H1 (cell line): ENCODE data around the gene PCDHA5. TPM values are rescaled to one million over a fixed set of nuclear protein-coding genes. Genes with fewer than 3 reads are reported as not detected.

Experiments used
- CTCF ChIA-PET: fragments of 300-600 bp; sonication (Branson Sonifier 250); formaldehyde crosslinking; loops from one replicate; lab custom pipeline; 2021; ENCODE audit not compliant: partially characterized antibody; lab: Charles Lee
- POLR2A ChIA-PET: fragments of 300-600 bp; sonication (Branson Sonifier 250); formaldehyde crosslinking; loops from one replicate; lab custom pipeline; 2021; ENCODE audit warnings: inconsistent platforms; ENCODE audit not compliant: partially characterized antibody; lab: Charles Lee
- DNase-seq, 2 experiments: peaks; one replicate each; pipeline versions ENCODE4 v3.0.0 to v3.0.0-alpha.2; 2010 to 2022; ENCODE audit warnings: low spot score in 2 of 2, low read depth in 1 of 2, mixed read lengths in 1 of 2
- FAIRE-seq: peaks from 2 replicates; lab custom pipeline; 2011; peaks lifted over from hg19 to GRCh38; lab: Jason Lieb, UNC
- H2AFZ ChIP-seq: 2 replicates; pipeline ENCODE4 v1.8.1; 2012; ENCODE audit warnings: low read length, inconsistent platforms
- H2AK5ac ChIP-seq: 2 replicates; pipeline ENCODE4 v1.6.1; 2013; ENCODE audit warnings: low read depth, low read length
- H2BK120ac ChIP-seq: replicated peaks from 2 replicates; pipeline ENCODE3; 2013; ENCODE audit warnings: low read depth, low read length, inconsistent platforms
- H2BK12ac ChIP-seq: 2 replicates; pipeline ENCODE4 v1.6.1; 2013; ENCODE audit warnings: low read depth, low read length
- H2BK15ac ChIP-seq: 2 replicates; pipeline ENCODE4 v1.6.1; 2013; ENCODE audit warnings: low read length
- H2BK20ac ChIP-seq: 2 replicates; pipeline ENCODE4 v1.6.1; 2013; ENCODE audit warnings: low read length
- H2BK5ac ChIP-seq: 2 replicates; pipeline ENCODE4 v1.6.1; 2013; ENCODE audit warnings: low read depth, low read length
- H3K14ac ChIP-seq: 2 replicates; pipeline ENCODE4 v1.6.1; 2013; ENCODE audit warnings: inconsistent platforms; ENCODE audit not compliant: insufficient read length
- H3K18ac ChIP-seq: 2 replicates; pipeline ENCODE4 v1.6.1; 2013; ENCODE audit warnings: low read length; ENCODE audit errors: extremely low read depth
- H3K23ac ChIP-seq: 2 replicates; pipeline ENCODE4 v1.6.1; 2013; ENCODE audit warnings: inconsistent platforms; ENCODE audit not compliant: insufficient read length
- H3K23me2 ChIP-seq: 2 replicates; pipeline ENCODE4 v1.6.1; 2013; ENCODE audit warnings: low read depth, low read length
- H3K27ac ChIP-seq: 2 replicates; pipeline ENCODE4 v1.6.1; 2011; ENCODE audit warnings: low read depth, low read length, inconsistent platforms
- H3K27me3 ChIP-seq, 4 experiments: replicated peaks in 1 of 4; 1 replicate in 1 of 4; 2 replicates in 3 of 4; pipeline versions ENCODE4 v1.6.1 to v1.8.1; 2011 to 2013; ENCODE audit warnings: low read length in 3 of 4, mild to moderate bottlenecking in 3 of 4, inconsistent platforms in 2 of 4, mixed read lengths in 2 of 4, moderate library complexity in 1 of 4; ENCODE audit not compliant: control insufficient read depth in 3 of 4, insufficient read depth in 3 of 4; ENCODE audit errors: extremely low read depth in 1 of 4
- H3K36me3 ChIP-seq, 4 experiments: 2 replicates each; pipeline versions ENCODE4 v1.6.1 to v1.8.1; 2011 to 2013; ENCODE audit warnings: mild to moderate bottlenecking in 4 of 4, low read length in 3 of 4, moderate library complexity in 2 of 4, control low read depth in 1 of 4, inconsistent platforms in 1 of 4; ENCODE audit not compliant: insufficient read depth in 4 of 4, control insufficient read depth in 2 of 4
- H3K4ac ChIP-seq: replicated peaks from 2 replicates; pipeline ENCODE3; 2013; ENCODE audit warnings: low read length, low read depth, mixed read lengths, inconsistent platforms; ENCODE audit not compliant: insufficient read length
- H3K4me1 ChIP-seq, 4 experiments: replicated peaks in 1 of 4; 1 replicate in 1 of 4; 2 replicates in 3 of 4; pipeline versions ENCODE4 v1.6.1 to v1.8.1; 2011 to 2013; ENCODE audit warnings: low read length in 3 of 4, inconsistent platforms in 2 of 4, mixed read lengths in 1 of 4; ENCODE audit not compliant: insufficient read depth in 4 of 4, control insufficient read depth in 3 of 4
- H3K4me2 ChIP-seq, 2 experiments: 2 replicates each; pipeline versions ENCODE4 v1.6.1 to v1.8.1; 2011 to 2013; ENCODE audit warnings: low read depth in 2 of 2, low read length in 2 of 2, control low read depth in 1 of 2, inconsistent platforms in 1 of 2, mild to moderate bottlenecking in 1 of 2; ENCODE audit not compliant: insufficient read depth in 1 of 2
- H3K4me3 ChIP-seq, 4 experiments: fragments of 200-600, 300-600 bp in 1 of 4; sonication (generic), shearing (Covaris generic), sonication (Bioruptor Twin) in 1 of 4; 2 replicates each; pipeline versions ENCODE4 v1.5.1 to v1.8.1; 2011 to 2016; ENCODE audit warnings: low read length in 4 of 4, low read depth in 3 of 4, control low read depth in 2 of 4, inconsistent platforms in 2 of 4, mild to moderate bottlenecking in 2 of 4, mixed read lengths in 1 of 4, moderate library complexity in 1 of 4; ENCODE audit not compliant: insufficient read depth in 2 of 4; ENCODE audit errors: extremely low read depth in 1 of 4
- H3K56ac ChIP-seq: replicated peaks from 2 replicates; pipeline ENCODE3; 2013; ENCODE audit warnings: low read depth, mild to moderate bottlenecking, mixed read lengths, low read length, inconsistent platforms; ENCODE audit not compliant: insufficient read length
- H3K79me1 ChIP-seq: 2 replicates; pipeline ENCODE4 v1.6.1; 2013; ENCODE audit warnings: low read depth, low read length, control low read depth
- H3K79me2 ChIP-seq, 2 experiments: 2 replicates each; pipeline versions ENCODE4 v1.6.1 to v1.8.1; 2012 to 2013; ENCODE audit warnings: low read length in 2 of 2, mild to moderate bottlenecking in 2 of 2, inconsistent platforms in 1 of 2; ENCODE audit not compliant: insufficient read depth in 2 of 2, control insufficient read depth in 1 of 2
- H3K9ac ChIP-seq, 4 experiments: replicated peaks in 1 of 4; 1 replicate in 1 of 4; 2 replicates in 3 of 4; pipeline versions ENCODE4 v1.6.1 to v1.8.1; 2011 to 2013; ENCODE audit warnings: low read depth in 3 of 4, low read length in 3 of 4, control low read depth in 2 of 4, mild to moderate bottlenecking in 2 of 4, moderate library complexity in 2 of 4, inconsistent platforms in 1 of 4; ENCODE audit errors: extremely low read depth in 1 of 4
- H3K9me3 ChIP-seq, 2 experiments: 2 replicates each; pipeline versions ENCODE4 v1.6.1 to v1.8.1; 2012 to 2013; ENCODE audit warnings: mild to moderate bottlenecking in 2 of 2, moderate library complexity in 2 of 2, control low read depth in 1 of 2, inconsistent platforms in 1 of 2, low read depth in 1 of 2, low read length in 1 of 2, mixed read lengths in 1 of 2; ENCODE audit not compliant: insufficient read depth in 2 of 2
- H4K20me1 ChIP-seq, 2 experiments: replicated peaks in 1 of 2; 2 replicates each; pipeline versions ENCODE3 to v1.8.1; 2011 to 2013; ENCODE audit warnings: inconsistent platforms in 2 of 2, low read length in 2 of 2, mild to moderate bottlenecking in 1 of 2; ENCODE audit not compliant: insufficient read depth in 2 of 2, control insufficient read depth in 1 of 2
- H4K5ac ChIP-seq: 2 replicates; pipeline ENCODE4 v1.6.1; 2013; ENCODE audit warnings: low read length, low read depth, mixed read lengths, inconsistent platforms; ENCODE audit not compliant: insufficient read length
- H4K8ac ChIP-seq: 2 replicates; pipeline ENCODE4 v1.8.0; 2013; ENCODE audit warnings: mild to moderate bottlenecking, moderate library complexity, low read length, inconsistent platforms; ENCODE audit not compliant: insufficient read depth; ENCODE audit errors: extremely low read depth
- H4K91ac ChIP-seq: replicated peaks from 2 replicates; pipeline ENCODE3; 2013; ENCODE audit warnings: low read length, mixed read lengths, inconsistent platforms; ENCODE audit not compliant: insufficient read length
- CTCF ChIP-seq, 3 experiments: IDR thresholded peaks; 1 replicate in 2 of 3; 2 replicates in 1 of 3; pipeline versions ENCODE4 v1.5.1 to v1.6.1; 2011; ENCODE audit warnings: low read length in 3 of 3, mild to moderate bottlenecking in 3 of 3, inconsistent platforms in 2 of 3, low read depth in 1 of 3, moderate library complexity in 1 of 3; ENCODE audit not compliant: insufficient read depth in 1 of 3; ENCODE audit errors: control extremely low read depth in 1 of 3
- GABPA ChIP-seq: IDR thresholded peaks from 2 replicates; pipeline ENCODE4 v1.6.1; 2011; ENCODE audit warnings: mild to moderate bottlenecking, low read length, moderate library complexity, borderline replicate concordance; ENCODE audit not compliant: insufficient read depth
- WGBS, 2 experiments: shearing (Covaris generic) in 1 of 2; methylation state at CpG; one replicate each; pipeline versions ENCODE4 v1.1.6 to v1.1.7; 2013 to 2015; ENCODE audit warnings: low lambda C conversion rate in 2 of 2, mixed read lengths in 2 of 2, inconsistent platforms in 1 of 2, low coverage in 1 of 2, missing lambda C conversion rate in 1 of 2; ENCODE audit not compliant: insufficient replicate concordance in 2 of 2, insufficient coverage in 1 of 2, insufficient read length in 1 of 2; ENCODE audit errors: extremely low coverage in 1 of 2, missing lambda C conversion rate in 1 of 2; 5-methylcytosine and 5-hydroxymethylcytosine counted together
- polyA plus RNA-seq, 7 experiments: library from polyadenylated mRNA; depleted of rRNA in 3 of 7; stranded (reverse) in 5 of 7; unstranded in 2 of 7; fragments of >200 nt in 5 of 7; fragments of 200-250 nt in 2 of 7; gene quantifications; 1 replicate in 5 of 7; 2 replicates in 1 of 7; 4 replicates in 1 of 7; pipeline versions ENCODE4 v1.2.1 to v1.2.3, GENCODE V29; 2011 to 2013; ENCODE audit warnings: missing spikeins in 2 of 7, mixed read lengths in 2 of 7
- total RNA-seq: library from RNA; stranded (reverse); fragmentation: NEBNext Ultra II Directional; extraction: Animal tissue kit (Norgen Biotek cat#: 25700); gene quantifications from 2 replicates; pipeline ENCODE4 v1.2.1, GENCODE V29; 2021

The PCDHA5 gene
- total and polyA plus RNA-seq, 2 of the 8 experiments (the other 6 are each of a cell fraction or from before 2014, with no cell fraction given) = 0.33 to 0.76 TPM

GRCh38 chr5:140800816-140801493 is 20.5 kb upstream of the PCDHA5 start, which contains the start of gene PCDHA3:
TSS of gene PCDHA3 (plus strand) at chr5:140801057.
- H2BK12ac ChIP-seq = no peak within 1 kb of the TSS
- peaks cover 0 to 33% of the 10 kb centered on the region in 2 experiments; a peak in 2 of 4 replicates for H3K9me3 ChIP-seq
- H3K56ac ChIP-seq = no peak within 1 kb of the TSS
- H2AK5ac ChIP-seq = no peak within 1 kb of the TSS
- POLR2A ChIA-PET = no interaction called here
- peak within 1 kb of the TSS in 1 of 4 experiments; percentile 28; a peak in 1 of 8 replicates for H3K4me3 ChIP-seq
- no peak within 1 kb of the TSS for H3K4ac ChIP-seq
- H3K18ac ChIP-seq = no peak within 1 kb of the TSS
- no peaks in the 10 kb centered on the region for H3K4me1 ChIP-seq
- no peak within 1 kb of the TSS for H3K23ac ChIP-seq
- H3K27ac ChIP-seq = no peak within 1 kb of the TSS
- no peak within 1 kb of the TSS for H3K14ac ChIP-seq
- no peak within 1 kb of the TSS for H2BK15ac ChIP-seq
- H3K4me2 ChIP-seq = no peak within 1 kb of the TSS; a peak in 1 of 4 replicates
- H3K36me3 ChIP-seq = peaks cover 0 to 27% (median 0%) of the 10 kb centered on the region in 4 experiments; a peak in 3 of 8 replicates
- H2BK120ac ChIP-seq = no peak within 1 kb of the TSS
- H3K79me1 ChIP-seq = no peaks in the 10 kb centered on the region
- CTCF ChIA-PET = interaction anchor here (0.6 to 1.6 kb wide), 6 partner anchors 9 to 243 kb away, joined by 3 to 4 read pairs (median 3); partner anchors contain the start of genes PCDHA11 and PCDHA6
- no peak within 1 kb of the TSS for H4K8ac ChIP-seq
- TF ChIP-seq GABPA (no peak), CTCF (IDR thresholded peaks at IDR 0.05; ENCODE audit: control extremely low read depth in 1 of 3, insufficient read depth in 1 of 3, low read depth in 1 of 3, low read length in 3 of 3) (peak in 2 of 3 experiments; percentile 4 to 20; a peak in 2 of 4 replicates)
- TF ChIP-seq, all 59 proteins: peak for 1
- Histone ChIP-seq H3K79me2 (no peaks in the 10 kb centered on the region), H2BK5ac (no peak within 1 kb of the TSS), H4K20me1 (no peaks in the 10 kb centered on the region), H3K27me3 (no peaks in the 10 kb centered on the region), H3K9ac (no peak within 1 kb of the TSS; a peak in 1 of 7 replicates), H4K5ac (no peak within 1 kb of the TSS), H3K23me2 (no peaks in the 10 kb centered on the region), H4K91ac (no peak within 1 kb of the TSS), H2AFZ (no peak within 1 kb of the TSS), H2BK20ac (no peak within 1 kb of the TSS)
- DNase-seq = no peak
- WGBS, 2 experiments = 90% methylated on average over 29 of the region's 29 CpGs; no CpG with 5 or more reads in 1 of the 2 experiments
- FAIRE-seq = peak; percentile 13
